Esophagus muscularis mucosa (tissue), 4 donors: Measurements from ENCODE around the gene TSPO. TPM values are rescaled to one million over a fixed set of nuclear protein-coding genes. Genes with fewer than 3 reads are reported as not detected.

ENCODE experiments used
- DNase-seq: peaks from one replicate; pipeline ENCODE4 v3.0.0-alpha.2; 2017; ENCODE audit errors: extremely low spot score
- H3K27ac ChIP-seq, 4 donors: fragments of 200-600 bp; sonication (generic); replicated peaks in 1 of 4; 1 replicate in 3 of 4; 2 replicates in 1 of 4; pipeline ENCODE4 v1.5.1; 2016 to 2019; ENCODE audit warnings: mild to moderate bottlenecking in 1 of 4
- H3K27me3 ChIP-seq, 4 donors: fragments of 200-600 bp; sonication (generic); one replicate each; pipeline versions ENCODE4 v1.5.1 to v1.6.0; 2016 to 2019
- H3K36me3 ChIP-seq, 4 donors: fragments of 200-600 bp; sonication (generic); one replicate each; pipeline ENCODE4 v1.5.1; 2016 to 2019
- H3K4me1 ChIP-seq, 4 donors: fragments of 200-600 bp; sonication (generic); one replicate each; pipeline ENCODE4 v1.5.1; 2016 to 2019
- H3K4me3 ChIP-seq, 4 donors: fragments of 200-600 bp; sonication (generic); 1 replicate in 2 of 4; 2 replicates in 2 of 4; pipeline ENCODE4 v1.5.1; 2016 to 2019; ENCODE audit warnings: mild to moderate bottlenecking in 4 of 4, moderate library complexity in 1 of 4
- H3K9me3 ChIP-seq, 4 donors: fragments of 200-600 bp; sonication (generic); 1 replicate in 3 of 4; 2 replicates in 1 of 4; pipeline ENCODE4 v1.5.1; 2016 to 2019
- CTCF ChIP-seq, 3 experiments: fragments of 200-600 bp in 2 of 3; fragments of 450-650 bp in 1 of 3; sonication (generic) in 2 of 3; IDR thresholded peaks; one replicate each; pipeline ENCODE4 v1.5.1; 2017 to 2019; ENCODE audit warnings: antibody characterized with exemption in 3 of 3, mild to moderate bottlenecking in 2 of 3, moderate library complexity in 1 of 3
- EP300 ChIP-seq: sonication (generic); formaldehyde crosslinking; IDR thresholded peaks from one replicate; pipeline ENCODE4 v1.6.1; 2017; ENCODE audit warnings: antibody characterized with exemption
- POLR2A ChIP-seq: fragments of 450-650 bp; IDR thresholded peaks from one replicate; pipeline ENCODE4 v1.6.1; 2017; ENCODE audit warnings: antibody characterized with exemption, moderate library complexity, mild to moderate bottlenecking, low read depth
- POLR2AphosphoS5 ChIP-seq, 2 donors: sonication (generic); formaldehyde crosslinking; IDR thresholded peaks; one replicate each; pipeline ENCODE4 v1.6.1; 2017; ENCODE audit warnings: antibody characterized with exemption in 2 of 2
- whole genome bisulfite sequencing: methylation state at CpG from one replicate; pipeline ENCODE4 v1.1.5; 2018; 5-methylcytosine and 5-hydroxymethylcytosine counted together
- intact Hi-C: fragments of 100-400 bp; cut with DNase I; formaldehyde crosslinking; loops from one replicate; pipeline ENCODE4 v1.15.1; 2023
- total RNA-seq, 4 donors: library from RNA; depleted of rRNA; stranded (reverse); fragments of >200 nt; gene quantifications; one replicate each; pipeline versions ENCODE4 v1.1.0 to v1.2.1, GENCODE V29; 2016

Gene TSPO
- total RNA-seq, 4 donors from 2014 or later: 172 to 191 (median 182) TPM

- TF ChIP-seq POLR2A (no peak), POLR2AphosphoS5 (IDR thresholded peaks at IDR 0.05) (no peak), CTCF (IDR thresholded peaks at IDR 0.05) (no peak), EP300 (no peak)
- no peaks in the 10 kb centered on the region for H3K9me3 ChIP-seq
- no peak overlapping the region for H3K4me3 ChIP-seq
- intact Hi-C loops: no loop called here
- DNase-seq: no peak
- no peak overlapping the region for H3K27ac ChIP-seq
- H3K36me3 ChIP-seq: peaks cover 30 to 83% (median 73%) of the 10 kb centered on the region in 4 donors
- no peaks in the 10 kb centered on the region for H3K27me3 ChIP-seq
- WGBS: 87% methylated on average over 15 of the region's 23 CpGs
- peaks cover 0 to 8% (median 5%) of the 10 kb centered on the region in 4 donors for H3K4me1 ChIP-seq
Measured at GRCh38 chr22:43169310-43170130, 18.2 kb downstream of the TSPO start.

GRCh38 chr22:43170131-43170480 lies 18.7 kb downstream of the TSPO start:
- H3K36me3 ChIP-seq: peaks cover 35 to 89% (median 79%) of the 10 kb centered on the region in 4 donors
- WGBS: 86% methylated on average over 9 of the region's 9 CpGs
- intact Hi-C loops: no loop called here
- H3K27ac ChIP-seq: no peak overlapping the region
- H3K4me1 ChIP-seq: peaks cover 0 to 2% (median 0%) of the 10 kb centered on the region in 4 donors
- no peaks in the 10 kb centered on the region for H3K27me3 ChIP-seq
- no peaks in the 10 kb centered on the region for H3K9me3 ChIP-seq
- no peak overlapping the region for H3K4me3 ChIP-seq
- TF ChIP-seq POLR2AphosphoS5 (IDR thresholded peaks at IDR 0.05) (no peak), EP300 (no peak), CTCF (IDR thresholded peaks at IDR 0.05) (no peak), POLR2A (no peak)
- no peak for DNase-seq

- no peak for DNase-seq
- H3K27ac ChIP-seq: no peak overlapping the region
- no peak for TF ChIP-seq POLR2A
- no peak for TF ChIP-seq CTCF (IDR thresholded peaks at IDR 0.05)
- TF ChIP-seq POLR2AphosphoS5 (IDR thresholded peaks at IDR 0.05): no peak
- TF ChIP-seq EP300: no peak
- 77% methylated on average over 8 of the region's 14 CpGs for WGBS
- H3K27me3 ChIP-seq: no peaks in the 10 kb centered on the region
- H3K9me3 ChIP-seq: no peaks in the 10 kb centered on the region
- no peaks in the 10 kb centered on the region for H3K4me1 ChIP-seq
- intact Hi-C loops: no loop called here
- peaks cover 44 to 99% (median 88%) of the 10 kb centered on the region in 4 donors for H3K36me3 ChIP-seq
- no peak overlapping the region for H3K4me3 ChIP-seq
Measured at GRCh38 chr22:43171019-43171491, 19.7 kb downstream of the TSPO start.

DNA sequence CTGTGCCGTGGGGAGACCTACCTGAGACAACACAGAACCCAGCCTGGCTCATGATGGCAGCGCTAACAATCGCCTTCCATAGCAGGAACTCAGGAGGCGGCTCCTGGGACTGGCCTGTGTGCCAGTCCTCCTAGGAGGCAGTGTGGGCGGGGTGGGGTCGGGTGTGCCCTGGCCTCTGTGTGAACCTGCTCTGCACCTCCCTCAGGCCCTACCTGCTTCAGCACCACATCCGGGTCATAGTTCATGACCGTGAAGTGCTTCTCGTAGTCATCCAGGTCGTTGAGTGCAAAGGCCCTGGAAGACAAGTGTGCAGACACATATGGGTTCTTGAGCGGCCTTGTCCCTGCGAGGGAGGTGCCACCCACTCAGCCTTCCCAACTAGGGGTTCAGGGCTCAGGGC lies 20.2 kb downstream of the TSPO start:
- 82% methylated on average over 5 of the region's 12 CpGs for WGBS
- intact Hi-C loops: no loop called here
- Histone ChIP-seq H3K9me3 (no peaks in the 10 kb centered on the region), H3K27me3 (no peaks in the 10 kb centered on the region), H3K4me1 (no peaks in the 10 kb centered on the region), H3K27ac (no peak overlapping the region), H3K36me3 (peaks cover 44 to 97% (median 89%) of the 10 kb centered on the region in 4 donors), H3K4me3 (no peak overlapping the region)
- no peak for DNase-seq
- no peak for TF ChIP-seq POLR2A
- TF ChIP-seq POLR2AphosphoS5 (IDR thresholded peaks at IDR 0.05): no peak
- TF ChIP-seq EP300: no peak
- TF ChIP-seq CTCF (IDR thresholded peaks at IDR 0.05): no peak
